T-cell (primary cell): ENCODE data around the gene LMOD2. TPM values are rescaled to one million over a fixed set of nuclear protein-coding genes. Genes with fewer than 3 reads are reported as not detected.

ENCODE experiments used
- ATAC-seq, 4 experiments: fragments of 200-7000 bp in 3 of 4; fragments of 150-1000 bp in 1 of 4; cut with Tn5 transposase; replicated peaks in 1 of 4; 1 replicate in 3 of 4; 2 replicates in 1 of 4; pipeline ENCODE4 v1.10.0; 2021; ENCODE audit warnings: moderate library complexity in 3 of 4, mild to moderate bottlenecking in 2 of 4, moderate number of reproducible peaks in 1 of 4
- CTCF ChIA-PET, 2 donors: fragments of 300-600 bp; sonication (Branson Sonifier 250); formaldehyde crosslinking; loops; one replicate each; lab custom pipeline; 2022; ENCODE audit warnings: antibody characterized with exemption in 2 of 2; lab: Charles Lee
- POLR2A ChIA-PET, 2 donors: fragments of 300-600 bp; sonication (Branson Sonifier 250); formaldehyde crosslinking; loops; one replicate each; lab custom pipeline; 2022; ENCODE audit warnings: antibody characterized with exemption in 2 of 2; lab: Charles Lee
- DNase-seq, 35 experiments: peaks; one replicate each; pipeline versions ENCODE4 v3.0.0 to v3.0.0-alpha.2; 2013 to 2023
- H3K27ac ChIP-seq: one replicate; pipeline ENCODE4 v1.5.1; 2013; ENCODE audit warnings: low read length
- H3K27me3 ChIP-seq, 2 experiments: replicated peaks in 1 of 2; 1 replicate in 1 of 2; 2 replicates in 1 of 2; pipeline versions ENCODE4 v1.6.1 to v1.7.0; 2013; ENCODE audit warnings: low read length in 1 of 2, mixed read lengths in 1 of 2; ENCODE audit not compliant: control insufficient read depth in 2 of 2, insufficient read depth in 2 of 2; ENCODE audit errors: extremely low read depth in 1 of 2
- H3K36me3 ChIP-seq, 2 donors: 1 replicate in 1 of 2; 2 replicates in 1 of 2; pipeline versions ENCODE4 v1.6.1 to v1.7.0; 2013; ENCODE audit warnings: low read length in 1 of 2; ENCODE audit not compliant: control insufficient read depth in 2 of 2, insufficient read depth in 1 of 2; ENCODE audit errors: extremely low read depth in 1 of 2
- H3K4me1 ChIP-seq, 2 experiments: 1 replicate in 1 of 2; 2 replicates in 1 of 2; pipeline versions ENCODE4 v1.6.1 to v1.7.0; 2013; ENCODE audit warnings: low read length in 2 of 2, mixed read lengths in 1 of 2; ENCODE audit not compliant: insufficient read depth in 2 of 2, control insufficient read depth in 1 of 2; ENCODE audit errors: extremely low read depth in 1 of 2
- H3K4me3 ChIP-seq, 2 donors: 1 replicate in 1 of 2; 2 replicates in 1 of 2; pipeline versions ENCODE4 v1.5.1 to v1.7.0; 2013; ENCODE audit warnings: mild to moderate bottlenecking in 2 of 2, low read length in 1 of 2, moderate library complexity in 1 of 2; ENCODE audit not compliant: control insufficient read depth in 1 of 2; ENCODE audit errors: extremely low read depth in 1 of 2
- H3K9me3 ChIP-seq: 2 replicates; pipeline ENCODE4 v1.7.0; 2013
- H3K27ac Mint-ChIP-seq, 2 donors: one replicate each; pipeline ENCODE4 v1.8.0; 2020 to 2021; ENCODE audit warnings: mild to moderate bottlenecking in 2 of 2, mixed read lengths in 2 of 2
- H3K27me3 Mint-ChIP-seq, 2 donors: one replicate each; pipeline ENCODE4 v1.8.0; 2021 to 2022; ENCODE audit warnings: mixed read lengths in 2 of 2
- H3K36me3 Mint-ChIP-seq: one replicate; pipeline ENCODE4 v1.8.0; 2021; ENCODE audit warnings: mixed read lengths
- H3K4me1 Mint-ChIP-seq, 3 donors: one replicate each; pipeline ENCODE4 v1.8.0; 2020 to 2022; ENCODE audit warnings: mixed read lengths in 3 of 3, mild to moderate bottlenecking in 1 of 3
- H3K4me3 Mint-ChIP-seq, 3 donors: one replicate each; pipeline ENCODE4 v1.8.0; 2020 to 2022; ENCODE audit warnings: mild to moderate bottlenecking in 3 of 3, mixed read lengths in 3 of 3, moderate library complexity in 3 of 3
- H3K9me3 Mint-ChIP-seq, 3 donors: one replicate each; pipeline ENCODE4 v1.8.0; 2020 to 2022; ENCODE audit warnings: mixed read lengths in 3 of 3
- WGBS: methylation state at CpG from one replicate; pipeline ENCODE4 v1.1.5; 2013; ENCODE audit warnings: missing lambda C conversion rate; ENCODE audit not compliant: insufficient coverage; 5-methylcytosine and 5-hydroxymethylcytosine counted together
- total RNA-seq, 35 experiments: library from RNA in 6 of 35; stranded (reverse) in 6 of 35; fragments of 120-200 nt in 1 of 35; gene quantifications; one replicate each; pipeline versions ENCODE4 v1.2.1 to v1.2.4 and lab custom pipeline; 2013 to 2026

LMOD2 gene
- total RNA-seq, 5 donors from 2014 or later (not counting 1 experiment from before 2014, with no cell fraction given) = not detected

GRCh38 chr7:123679614-123680013, 23.9 kb downstream of the LMOD2 start:
- no CpG with 5 or more reads among the region's 3 CpGs for WGBS
- H3K27me3 Mint-ChIP-seq = no peaks in the 10 kb centered on the region
- no peaks in the 10 kb centered on the region for H3K9me3 Mint-ChIP-seq
- H3K27ac ChIP-seq = no peak overlapping the region
- H3K4me3 ChIP-seq = no peak overlapping the region
- DNase-seq = no peak
- no peaks in the 10 kb centered on the region for H3K27me3 ChIP-seq
- no peak for ATAC-seq
- H3K27ac Mint-ChIP-seq = no peak overlapping the region
- H3K4me1 Mint-ChIP-seq = no peaks in the 10 kb centered on the region
- peaks cover 0 to 12% of the 10 kb centered on the region in 2 donors for H3K36me3 ChIP-seq
- H3K9me3 ChIP-seq = no peaks in the 10 kb centered on the region
- H3K36me3 Mint-ChIP-seq = peaks cover 9% of the 10 kb centered on the region
- CTCF ChIA-PET = interaction anchor here in 1 of 2 donors (0.7 kb wide), 1 partner anchor 17 kb away, joined by 4 read pairs; no protein-coding TSS in a partner anchor
- H3K4me1 ChIP-seq = no peaks in the 10 kb centered on the region
- no peak overlapping the region for H3K4me3 Mint-ChIP-seq
- POLR2A ChIA-PET = no interaction called here

GRCh38 chr7:123680580-123680979, 24.9 kb downstream of the LMOD2 start:
- H3K4me1 Mint-ChIP-seq = no peaks in the 10 kb centered on the region
- no peak for DNase-seq
- Histone ChIP-seq H3K4me1 (no peaks in the 10 kb centered on the region), H3K9me3 (no peaks in the 10 kb centered on the region), H3K27me3 (no peaks in the 10 kb centered on the region), H3K4me3 (no peak overlapping the region), H3K27ac (no peak overlapping the region), H3K36me3 (peaks cover 0 to 12% of the 10 kb centered on the region in 2 donors)
- CTCF ChIA-PET = no interaction called here
- H3K4me3 Mint-ChIP-seq = no peak overlapping the region
- no peak for ATAC-seq
- no peak overlapping the region for H3K27ac Mint-ChIP-seq
- H3K27me3 Mint-ChIP-seq = no peaks in the 10 kb centered on the region
- 100% methylated on average over 2 of the region's 3 CpGs for WGBS
- H3K9me3 Mint-ChIP-seq = no peaks in the 10 kb centered on the region
- POLR2A ChIA-PET = no interaction called here
- peaks cover 17% of the 10 kb centered on the region for H3K36me3 Mint-ChIP-seq

- DNase-seq = no peak
- Histone ChIP-seq H3K9me3 (no peaks in the 10 kb centered on the region), H3K27ac (no peak overlapping the region), H3K27me3 (no peaks in the 10 kb centered on the region), H3K4me1 (no peaks in the 10 kb centered on the region), H3K36me3 (peaks cover 0 to 14% of the 10 kb centered on the region in 2 donors), H3K4me3 (no peak overlapping the region)
- ChIA-PET CTCF (interaction anchor here (0.7 to 2.2 kb wide), 6 partner anchors 11 to 1239 kb away, joined by 3 to 9 read pairs (median 4); no protein-coding TSS in a partner anchor), POLR2A (no interaction called here)
- H3K27ac Mint-ChIP-seq = no peak overlapping the region
- no peak overlapping the region for H3K4me3 Mint-ChIP-seq
- H3K4me1 Mint-ChIP-seq = no peaks in the 10 kb centered on the region
- peaks cover 17% of the 10 kb centered on the region for H3K36me3 Mint-ChIP-seq
- ATAC-seq = no peak
- WGBS = 88% methylated on average over 1 of the region's 2 CpGs
- no peaks in the 10 kb centered on the region for H3K27me3 Mint-ChIP-seq
- no peaks in the 10 kb centered on the region for H3K9me3 Mint-ChIP-seq
These were observed 25.9 kb downstream of the LMOD2 start for GRCh38 chr7:123681561-123681960.

- no peaks in the 10 kb centered on the region for H3K27me3 ChIP-seq
- Mint-ChIP-seq H3K27me3 (no peaks in the 10 kb centered on the region), H3K36me3 (peaks cover 17% of the 10 kb centered on the region), H3K9me3 (no peaks in the 10 kb centered on the region), H3K4me3 (no peak overlapping the region), H3K4me1 (no peaks in the 10 kb centered on the region), H3K27ac (no peak overlapping the region)
- no CpG with 5 or more reads among the region's 1 CpG for WGBS
- ATAC-seq = no peak
- peaks cover 0 to 20% of the 10 kb centered on the region in 2 donors for H3K36me3 ChIP-seq
- POLR2A ChIA-PET = no interaction called here
- peak in 8 of 35 experiments; percentile 2 to 62 (median 9) for DNase-seq
- CTCF ChIA-PET = interaction anchor here (0.7 to 2.2 kb wide), 18 partner anchors 10 to 1598 kb away, joined by 3 to 24 read pairs (median 4); no protein-coding TSS in a partner anchor
- no peaks in the 10 kb centered on the region for H3K4me1 ChIP-seq
- H3K4me3 ChIP-seq = no peak overlapping the region
- H3K27ac ChIP-seq = no peak overlapping the region
- H3K9me3 ChIP-seq = no peaks in the 10 kb centered on the region
These were observed 27.0 kb downstream of the LMOD2 start for GRCh38 chr7:123682690-123683089.

GRCh38 chr7:123687161-123687560, 31.5 kb downstream of the LMOD2 start:
- H3K9me3 ChIP-seq = no peaks in the 10 kb centered on the region
- H3K4me3 Mint-ChIP-seq = no peak overlapping the region
- WGBS = 97% methylated on average over 2 of the region's 2 CpGs
- no peaks in the 10 kb centered on the region for H3K4me1 ChIP-seq
- CTCF ChIA-PET = interaction anchor here in 1 of 2 donors (0.7 to 1.5 kb wide), 2 partner anchors 8 to 189 kb away, joined by 3 to 5 read pairs; no protein-coding TSS in a partner anchor
- H3K4me1 Mint-ChIP-seq = no peaks in the 10 kb centered on the region
- no peak overlapping the region for H3K27ac Mint-ChIP-seq
- ATAC-seq = no peak
- POLR2A ChIA-PET = no interaction called here
- H3K36me3 Mint-ChIP-seq = peaks cover 23% of the 10 kb centered on the region
- H3K27me3 ChIP-seq = no peaks in the 10 kb centered on the region
- no peak overlapping the region for H3K4me3 ChIP-seq
- H3K9me3 Mint-ChIP-seq = no peaks in the 10 kb centered on the region
- H3K36me3 ChIP-seq = peaks cover 0 to 34% of the 10 kb centered on the region in 2 donors
- no peaks in the 10 kb centered on the region for H3K27me3 Mint-ChIP-seq
- no peak for DNase-seq
- no peak overlapping the region for H3K27ac ChIP-seq

- no peaks in the 10 kb centered on the region for H3K9me3 ChIP-seq
- H3K4me1 ChIP-seq = no peaks in the 10 kb centered on the region
- Mint-ChIP-seq H3K27ac (no peak overlapping the region), H3K36me3 (peaks cover 29% of the 10 kb centered on the region), H3K4me3 (no peak overlapping the region), H3K9me3 (no peaks in the 10 kb centered on the region), H3K4me1 (no peaks in the 10 kb centered on the region), H3K27me3 (no peaks in the 10 kb centered on the region)
- H3K27me3 ChIP-seq = no peaks in the 10 kb centered on the region
- peaks cover 0 to 39% of the 10 kb centered on the region in 2 donors for H3K36me3 ChIP-seq
- H3K4me3 ChIP-seq = no peak overlapping the region
- no peak for DNase-seq
- no peak for ATAC-seq
- no peak overlapping the region for H3K27ac ChIP-seq
- ChIA-PET POLR2A (no interaction called here), CTCF (interaction anchor here in 1 of 2 donors (1.5 kb wide), 1 partner anchor 8 kb away, joined by 5 read pairs; no protein-coding TSS in a partner anchor)
- WGBS = no CpG with 5 or more reads among the region's 1 CpG
These were observed 32.1 kb downstream of the LMOD2 start for GRCh38 chr7:123687727-123688126.
